ENCODE results near the gene SULT2B1.

Gene SULT2B1

GRCh38 chr19:48618916-48619691 lies 67.1 kb downstream of the SULT2B1 start, which contains the start of the genes RPL18 and SPHK2:
TSS of gene RPL18 (minus strand) at chr19:48619178. CDS start at chr19:48619143, 35 bp downstream.
TSS of gene SPHK2 (plus strand) at chr19:48619506. CDS start at chr19:48620515, 1,009 bp downstream.
- no peak for TF ChIP-seq CTCF (conservative IDR thresholded peaks at IDR 0.05; ENCODE audit: low read depth)
- POLR2A ChIA-PET (ENCODE audit: low non-redundant PET), result interaction anchor here (0.6 to 1.3 kb wide), 8 partner anchors 9 to 241 kb away, joined by 3 to 7 read pairs (median 3); no protein-coding TSS in a partner anchor
- peak within 1 kb of the TSS; percentile 92 for H3K27ac ChIP-seq
- peak; percentile 97 for DNase-seq (ENCODE audit: low spot score)
- CTCF ChIA-PET, result interaction anchor here (0.6 kb wide), 1 partner anchor 151 kb away, joined by 3 read pairs; no protein-coding TSS in a partner anchor

GRCh38 chr19:48619692-48620585 lies 68.0 kb downstream of the SULT2B1 start:
- TF ChIP-seq CTCF (conservative IDR thresholded peaks at IDR 0.05; ENCODE audit: low read depth), result no peak
- ChIA-PET CTCF (no interaction called here), POLR2A (ENCODE audit: low non-redundant PET) (interaction anchor here (1.2 to 1.3 kb wide), 3 partner anchors 8 to 14 kb away, joined by 3 to 7 read pairs (median 4); no protein-coding TSS in a partner anchor)
- peak overlapping the region; percentile 92 for H3K27ac ChIP-seq
- DNase-seq (ENCODE audit: low spot score), result no peak

- DNase-seq (ENCODE audit: low spot score), result no peak
- POLR2A ChIA-PET (ENCODE audit: low non-redundant PET), result no interaction called here
Measured at GRCh38 chr19:48623556-48624066, 71.6 kb downstream of the SULT2B1 start.

GRCh38 chr19:48624067-48624594 lies 72.2 kb downstream of the SULT2B1 start:
- peak; percentile 92 for DNase-seq (ENCODE audit: low spot score)
- CTCF ChIA-PET, result no interaction called here
- no peak for TF ChIP-seq CTCF (conservative IDR thresholded peaks at IDR 0.05; ENCODE audit: low read depth)

More at GRCh38 chr19:48623556-48624066, 71.6 kb downstream of the SULT2B1 start:
- no peak for TF ChIP-seq CTCF (conservative IDR thresholded peaks at IDR 0.05; ENCODE audit: low read depth)
- H3K27ac ChIP-seq, result peak overlapping the region; percentile 99
- CTCF ChIA-PET, result no interaction called here

GRCh38 chr19:48624791-48625723 lies 73.1 kb downstream of the SULT2B1 start:
- POLR2A ChIA-PET (ENCODE audit: low non-redundant PET), result no interaction called here
- H3K27ac ChIP-seq, result peak overlapping the region; percentile 99
- no peak for TF ChIP-seq CTCF (conservative IDR thresholded peaks at IDR 0.05; ENCODE audit: low read depth)
- CTCF ChIA-PET, result no interaction called here
- DNase-seq (ENCODE audit: low spot score), result no peak

More at GRCh38 chr19:48624067-48624594, 72.2 kb downstream of the SULT2B1 start:
- H3K27ac ChIP-seq, result peak overlapping the region; percentile 99
- POLR2A ChIA-PET (ENCODE audit: low non-redundant PET), result no interaction called here

Data from RWPE1 (cell line).